ENCODE results near the gene MT1A.

- no peak for TF ChIP-seq CTCF (IDR thresholded peaks at IDR 0.05)
- no peak for TF ChIP-seq FOXJ3 (CRISPR knock-in tag; IDR thresholded peaks at IDR 0.05)
These were observed 39.0 kb downstream of the MT1A start for GRCh38 chr16:56677474-56677873.

Measured in SK-N-SH (cell line).